ENCODE results near the gene CAMTA1.

The CAMTA1 gene

GRCh38 chr1:7351649-7352048 lies 566.4 kb downstream of the CAMTA1 start:
- no peak for TF ChIP-seq CTCF (conservative IDR thresholded peaks at IDR 0.05; ENCODE audit: low read depth, low read length)

GRCh38 chr1:7352364-7352763 lies 567.1 kb downstream of the CAMTA1 start:
- no peak overlapping the region for H3K4me3 ChIP-seq (ENCODE audit: low read length)
- no peak for DNase-seq (ENCODE audit: low read depth)
- TF ChIP-seq CTCF (conservative IDR thresholded peaks at IDR 0.05; ENCODE audit: low read depth, low read length): no peak

More at GRCh38 chr1:7351649-7352048, 566.4 kb downstream of the CAMTA1 start:
- DNase-seq (ENCODE audit: low read depth): no peak
- no peak overlapping the region for H3K4me3 ChIP-seq (ENCODE audit: low read length)

GRCh38 chr1:7352974-7353373 lies 567.7 kb downstream of the CAMTA1 start:
- no peak for TF ChIP-seq CTCF (conservative IDR thresholded peaks at IDR 0.05; ENCODE audit: low read depth, low read length)
- H3K4me3 ChIP-seq (ENCODE audit: low read length): no peak overlapping the region
- no peak for DNase-seq (ENCODE audit: low read depth)

GRCh38 chr1:7355646-7356045 lies 570.4 kb downstream of the CAMTA1 start:
- no peak for TF ChIP-seq CTCF (conservative IDR thresholded peaks at IDR 0.05; ENCODE audit: low read depth, low read length)
- no peak for DNase-seq (ENCODE audit: low read depth)
- H3K4me3 ChIP-seq (ENCODE audit: low read length): no peak overlapping the region

GRCh38 chr1:7356079-7356478 lies 570.8 kb downstream of the CAMTA1 start:
- no peak for TF ChIP-seq CTCF (conservative IDR thresholded peaks at IDR 0.05; ENCODE audit: low read depth, low read length)

GRCh38 chr1:7358425-7358824 lies 573.2 kb downstream of the CAMTA1 start:
- H3K4me3 ChIP-seq (ENCODE audit: low read length): no peak overlapping the region
- DNase-seq (ENCODE audit: low read depth): no peak
- TF ChIP-seq CTCF (conservative IDR thresholded peaks at IDR 0.05; ENCODE audit: low read depth, low read length): no peak

More at GRCh38 chr1:7356079-7356478, 570.8 kb downstream of the CAMTA1 start:
- no peak overlapping the region for H3K4me3 ChIP-seq (ENCODE audit: low read length)
- DNase-seq (ENCODE audit: low read depth): no peak

- no peak for TF ChIP-seq CTCF (conservative IDR thresholded peaks at IDR 0.05; ENCODE audit: low read depth, low read length)
- no peak overlapping the region for H3K4me3 ChIP-seq (ENCODE audit: low read length)
- DNase-seq (ENCODE audit: low read depth): no peak
These were observed 575.3 kb downstream of the CAMTA1 start for GRCh38 chr1:7360526-7360925.

All from retinal pigment epithelial cell (primary cell).